Pulmonary artery endothelial cell (primary cell): ENCODE data around the gene KHDRBS2. TPM values are rescaled to one million over a fixed set of nuclear protein-coding genes. Genes with fewer than 3 reads are reported as not detected.
"Not testable (repeated sequence)": the region's sequence is repeated elsewhere in the genome, so short reads cannot be mapped to it uniquely, and the experiment has no call there.

Experiments
- DNase-seq: peaks from one replicate; pipeline ENCODE4 v3.0.0-alpha.2; 2011; ENCODE audit warnings: low read depth, low spot score
- total RNA-seq: library from RNA; depleted of rRNA; stranded (reverse); fragments of >200 nt; gene quantifications from 2 replicates; pipeline ENCODE4 v1.2.3, GENCODE V29; 2014

KHDRBS2 gene
- total RNA-seq, 1 donor from 2014 or later, result not detected

- no peak for DNase-seq
Observed at GRCh38 chr6:61869632-61870400, 416.2 kb downstream of the KHDRBS2 start.

GRCh38 chr6:61868507-61869080 lies 417.4 kb downstream of the KHDRBS2 start:
- DNase-seq, result no peak

GRCh38 chr6:61867635-61868034 lies 418.4 kb downstream of the KHDRBS2 start:
- DNase-seq, result no peak

- no peak for DNase-seq
Observed at GRCh38 chr6:61857541-61857940, 428.5 kb downstream of the KHDRBS2 start.

GRCh38 chr6:61841958-61842357 lies 444.1 kb downstream of the KHDRBS2 start:
- no peak for DNase-seq

GRCh38 chr6:61835237-61835636 lies 450.8 kb downstream of the KHDRBS2 start:
- no peak for DNase-seq

- DNase-seq, result no peak
Observed at GRCh38 chr6:61833176-61833755, 452.8 kb downstream of the KHDRBS2 start.

GRCh38 chr6:61817716-61818115 lies 468.3 kb downstream of the KHDRBS2 start:
- DNase-seq, result no peak

GRCh38 chr6:61810047-61810446 lies 476.0 kb downstream of the KHDRBS2 start:
- DNase-seq, result no peak

GRCh38 chr6:61809004-61809595 lies 476.9 kb downstream of the KHDRBS2 start:
- no peak for DNase-seq

- DNase-seq, result no peak
Observed at GRCh38 chr6:61787998-61788397, 498.0 kb downstream of the KHDRBS2 start.

GRCh38 chr6:61769446-61769845 lies 516.6 kb downstream of the KHDRBS2 start:
- DNase-seq, result not testable (repeated sequence)

- no peak for DNase-seq
Observed at GRCh38 chr6:61755739-61756138, 530.3 kb downstream of the KHDRBS2 start.

- no peak for DNase-seq
Observed at GRCh38 chr6:61751986-61752385, 534.0 kb downstream of the KHDRBS2 start.

- DNase-seq, result no peak
Observed at GRCh38 chr6:61745994-61746393, 540.0 kb downstream of the KHDRBS2 start.

- no peak for DNase-seq
Observed at GRCh38 chr6:61711849-61712248, 574.2 kb downstream of the KHDRBS2 start.

- no peak for DNase-seq
Observed at GRCh38 chr6:61688165-61688564, 597.9 kb downstream of the KHDRBS2 start.

- DNase-seq, result no peak
Observed at GRCh38 chr6:61682562-61682961, 603.5 kb downstream of the KHDRBS2 start.

GRCh38 chr6:61679625-61680024 lies 606.4 kb downstream of the KHDRBS2 start:
- no peak for DNase-seq

- no peak for DNase-seq
Observed at GRCh38 chr6:61675734-61676133, 610.3 kb downstream of the KHDRBS2 start.

GRCh38 chr6:61649845-61650244 lies 636.2 kb downstream of the KHDRBS2 start:
- no peak for DNase-seq

GRCh38 chr6:61640463-61640862 lies 645.6 kb downstream of the KHDRBS2 start:
- DNase-seq, result no peak
